A549 (cell line): Measurements from ENCODE around the gene MRFAP1L1. TPM values are rescaled to one million over a fixed set of nuclear protein-coding genes. Genes with fewer than 3 reads are reported as not detected.

Experiments
- ATAC-seq, 2 experiments: fragments of 200-7000 bp in 1 of 2; fragments of >200 bp in 1 of 2; cut with Nextera tagmentation in 1 of 2; cut with Tn5 transposase in 1 of 2; 3 replicates each; pipeline versions ENCODE4 v1.8.0 to v1.9.1; 2018 to 2020; ENCODE audit warnings: mild to moderate bottlenecking in 1 of 2, moderate library complexity in 1 of 2
- CTCF ChIA-PET: fragments of 300-600 bp; sonication (Branson Sonifier 250); formaldehyde crosslinking; extraction: SDS; loops from one replicate; lab custom pipeline; 2021; ENCODE audit warnings: antibody characterized with exemption, inconsistent platforms; lab: Yijun Ruan, JAX
- POLR2A ChIA-PET: fragments of 350-600 bp; formaldehyde crosslinking; extraction: SDS; loops from one replicate; lab custom pipeline; 2021; ENCODE audit warnings: antibody characterized with exemption, inconsistent platforms; lab: Yijun Ruan, JAX
- DNase-seq, 2 experiments: peaks; one replicate each; pipeline versions ENCODE4 v3.0.0 to v3.0.0-alpha.2; 2011 to 2016; ENCODE audit warnings: low read depth in 1 of 2, low spot score in 1 of 2
- FAIRE-seq: peaks from 2 replicates; lab custom pipeline; 2011; peaks lifted over from hg19 to GRCh38; lab: Jason Lieb, UNC
- H3K27ac ChIP-seq, 2 experiments: fragments of >200 bp; sonication (Bioruptor Twin); formaldehyde crosslinking; 3 replicates each; pipeline ENCODE4 v1.5.1; 2016 to 2017
- H3K4me1 ChIP-seq: fragments of >200 bp; sonication (Bioruptor Twin); formaldehyde crosslinking; 3 replicates; pipeline ENCODE4 v1.6.1; 2016
- H3K4me2 ChIP-seq: fragments of >200 bp; sonication (Bioruptor Twin); formaldehyde crosslinking; 3 replicates; pipeline ENCODE4 v1.6.1; 2016
- H3K4me3 ChIP-seq: fragments of >200 bp; sonication (Bioruptor Twin); formaldehyde crosslinking; 3 replicates; pipeline ENCODE4 v1.5.1; 2016
- H3K9me3 ChIP-seq: fragments of >200 bp; sonication (Bioruptor Twin); formaldehyde crosslinking; 3 replicates; pipeline ENCODE4 v1.6.1; 2016
- ATOH8 ChIP-seq: fragments of 250-450 bp; sonication (Bioruptor Pico); IDR thresholded peaks from 2 replicates; pipeline ENCODE4 v1.5.0; 2020; ENCODE audit warnings: low read depth, mild to moderate bottlenecking, moderate library complexity
- BHLHE40 ChIP-seq: IDR thresholded peaks from 2 replicates; pipeline ENCODE4 v1.6.1; 2012; ENCODE audit warnings: low read depth, low read length, inconsistent platforms
- CEBPB ChIP-seq, 2 experiments: fragments of >200 bp in 1 of 2; sonication (Bioruptor Twin) in 1 of 2; formaldehyde crosslinking in 1 of 2; IDR thresholded peaks; 2 replicates each; pipeline ENCODE4 v1.6.1; 2012 to 2016
- CTCF ChIP-seq: fragments of >200 bp; sonication (Bioruptor Twin); formaldehyde crosslinking; IDR thresholded peaks from 3 replicates; pipeline ENCODE4 v1.5.1; 2016
- E2F6 ChIP-seq: IDR thresholded peaks from 2 replicates; pipeline ENCODE4 v1.6.1; 2012; ENCODE audit warnings: low read depth, borderline replicate concordance
- ELK1 ChIP-seq: fragments of 150-350 bp; IDR thresholded peaks from 2 replicates; pipeline ENCODE4 v1.6.1; 2014; ENCODE audit warnings: low read depth, mild to moderate bottlenecking, low read length
- EP300 ChIP-seq, 2 experiments: fragments of >200 bp; sonication (Bioruptor Twin); formaldehyde crosslinking; IDR thresholded peaks; 2 replicates in 1 of 2; 3 replicates in 1 of 2; pipeline ENCODE4 v1.6.1; 2016 to 2017
- HEYL ChIP-seq: fragments of 250-450 bp; sonication (Bioruptor Pico); IDR thresholded peaks from 2 replicates; pipeline ENCODE4 v1.8.0; 2021; ENCODE audit warnings: mild to moderate bottlenecking, moderate library complexity
- HMGXB4 ChIP-seq: fragments of 250-450 bp; sonication (Bioruptor Pico); IDR thresholded peaks from 2 replicates; pipeline ENCODE4 v1.5.0; 2021; ENCODE audit warnings: mild to moderate bottlenecking, moderate library complexity, borderline replicate concordance
- HOXA7 ChIP-seq: fragments of 250-450 bp; sonication (Bioruptor Pico); IDR thresholded peaks from 2 replicates; pipeline ENCODE4 v1.5.0; 2020; ENCODE audit warnings: mild to moderate bottlenecking, moderate library complexity
- KDM1A ChIP-seq: fragments of 200-600 bp; sonication (generic); IDR thresholded peaks from 2 replicates; pipeline ENCODE4 v1.6.1; 2016; ENCODE audit warnings: low read depth, mild to moderate bottlenecking
- KDM5A ChIP-seq: fragments of 200-600 bp; sonication (generic); IDR thresholded peaks from 2 replicates; pipeline ENCODE4 v1.6.1; 2016; ENCODE audit warnings: antibody characterized with exemption, mild to moderate bottlenecking
- MAFK ChIP-seq: fragments of 450-650 bp; IDR thresholded peaks from 2 replicates; pipeline ENCODE4 v1.6.1; 2014; ENCODE audit not compliant: partially characterized antibody
- MAX ChIP-seq: IDR thresholded peaks from 2 replicates; pipeline ENCODE4 v1.6.1; 2012
- MAZ ChIP-seq: fragments of 150-350 bp; IDR thresholded peaks from 2 replicates; pipeline ENCODE4 v1.6.1; 2014; ENCODE audit warnings: antibody characterized with exemption, low read depth, low read length, borderline replicate concordance
- PBX3 ChIP-seq: IDR thresholded peaks from 2 replicates; pipeline ENCODE4 v1.6.1; 2012
- PHF8 ChIP-seq: fragments of 200-600 bp; sonication (generic); IDR thresholded peaks from 2 replicates; pipeline ENCODE4 v1.6.1; 2016; ENCODE audit warnings: low read depth, mild to moderate bottlenecking, antibody characterized with exemption, moderate library complexity, borderline replicate concordance
- RAD21 ChIP-seq, 2 experiments: fragments of >200 bp in 1 of 2; sonication (Bioruptor Twin) in 1 of 2; formaldehyde crosslinking in 1 of 2; IDR thresholded peaks in 1 of 2; conservative IDR thresholded peaks in 1 of 2; 2 replicates in 1 of 2; 3 replicates in 1 of 2; pipeline ENCODE4 v1.6.1; 2012 to 2018; ENCODE audit warnings: inconsistent platforms in 1 of 2
- RFX5 ChIP-seq: fragments of 450-650 bp; IDR thresholded peaks from 2 replicates; pipeline ENCODE4 v1.7.1; 2014; ENCODE audit warnings: antibody characterized with exemption, mild to moderate bottlenecking, moderate library complexity
- SMC3 ChIP-seq: fragments of >200 bp; sonication (Bioruptor Twin); formaldehyde crosslinking; IDR thresholded peaks from 3 replicates; pipeline ENCODE4 v1.6.1; 2018; ENCODE audit warnings: inconsistent platforms
- ZC3H11A ChIP-seq: fragments of 450-650 bp; IDR thresholded peaks from 2 replicates; pipeline ENCODE4 v1.6.1; 2014; ENCODE audit warnings: antibody characterized with exemption, mild to moderate bottlenecking
- ZNF302 ChIP-seq: fragments of 250-450 bp; sonication (Bioruptor Pico); IDR thresholded peaks from 2 replicates; pipeline ENCODE4 v1.9.0; 2021; ENCODE audit warnings: inconsistent platforms, mild to moderate bottlenecking, moderate library complexity
- ZSCAN20 ChIP-seq: fragments of 250-450 bp; sonication (Bioruptor Pico); IDR thresholded peaks from 2 replicates; pipeline ENCODE4 v1.8.0; 2022; ENCODE audit warnings: mild to moderate bottlenecking, moderate library complexity
- WGBS: methylation state at CpG from one replicate; pipeline ENCODE4 v1.1.6; 2017; ENCODE audit errors: missing lambda C conversion rate; 5-methylcytosine and 5-hydroxymethylcytosine counted together
- polyA plus RNA-seq, 4 experiments: library from polyadenylated mRNA; depleted of rRNA in 3 of 4; stranded (reverse); fragments of >200 nt; fragmentation: RNase III in 1 of 4; extraction: RNeasy Plus Mini Kit Qiagen cat#74134 plus additional on column Dnase treatment in 1 of 4; gene quantifications; 2 replicates in 3 of 4; 3 replicates in 1 of 4; pipeline ENCODE4 v1.2.3, GENCODE V29; 2011 to 2017

Gene MRFAP1L1
- polyA plus RNA-seq, 2 of the 4 experiments (the other 2 are of a cell fraction): 46.1 to 78.2 TPM

- no peak for TF ChIP-seq MAZ
- peak; percentile 64; the same call in 1 of the 2 replicates for TF ChIP-seq E2F6
- peak; percentile 27; the same call in 2 of the 3 replicates for TF ChIP-seq CTCF
- 0 out of 3 replicates have a peak, but pooled peaks have one; percentile 19 for TF ChIP-seq SMC3
- TF ChIP-seq ZNF302 (CRISPR knock-in tag): no peak
- TF ChIP-seq KDM5A: peak; percentile 52; the same call in 1 of the 2 replicates
- no peak for TF ChIP-seq KDM1A
- TF ChIP-seq BHLHE40: no peak
- TF ChIP-seq EP300 (IDR thresholded peaks at IDR 0.05): no peak
- no peak for TF ChIP-seq HOXA7
- TF ChIP-seq MAX: peak; percentile 83
- TF ChIP-seq RAD21 (conservative IDR thresholded peaks at IDR 0.05 in 1 of 2, IDR thresholded peaks at IDR 0.05 in 1 of 2): peak; percentile 29 to 33; a peak in 2 of 5 replicates
- no peak for TF ChIP-seq HEYL (CRISPR knock-in tag)
- no peak for TF ChIP-seq ZSCAN20 (CRISPR knock-in tag)
- no peak for TF ChIP-seq HMGXB4 (CRISPR knock-in tag)
- no peak for TF ChIP-seq ZC3H11A
- TF ChIP-seq RFX5: no peak
- TF ChIP-seq CEBPB (IDR thresholded peaks at IDR 0.05): no peak
- TF ChIP-seq ELK1: no peak
- TF ChIP-seq MAFK: no peak
- TF ChIP-seq PHF8: no peak
- TF ChIP-seq ATOH8 (CRISPR knock-in tag): no peak
- no peak for TF ChIP-seq PBX3
- FAIRE-seq (no peak), DNase-seq (peak in 1 of 2 experiments; percentile 66), ATAC-seq (peak; percentile 11 to 19; a peak in 2 of 6 replicates)
- no peaks in the 10 kb centered on the region for H3K9me3 ChIP-seq
- peak overlapping the region; percentile 99 for H3K4me2 ChIP-seq
- H3K4me1 ChIP-seq: peaks cover 20% of the 10 kb centered on the region
- ChIA-PET POLR2A (interaction anchor here (1.0 to 2.5 kb wide), 6 partner anchors 10 to 46 kb away, joined by 3 to 9 read pairs (median 4); partner anchors contain the start of genes BLOC1S4 and MRFAP1), CTCF (interaction anchor here (1.1 to 2.7 kb wide), 6 partner anchors 10 to 343 kb away, joined by 4 to 24 read pairs (median 8); no protein-coding TSS in a partner anchor)
- 11% methylated on average over 22 of the region's 40 CpGs for WGBS
- peak overlapping the region; percentile 88 to 91 for H3K27ac ChIP-seq
- peak overlapping the region; percentile 85 for H3K4me3 ChIP-seq
These were observed 35.0 kb downstream of the MRFAP1L1 start for GRCh38 chr4:6674500-6675149.
